GM12892 (cell line): ENCODE measurements around the gene TRIM29.

ENCODE experiments used
- POLR2A ChIP-seq: IDR thresholded peaks from 2 replicates; pipeline ENCODE4 v1.6.1; 2011; ENCODE audit warnings: low read depth, low read length, control low read depth
- POLR2AphosphoS5 ChIP-seq: IDR thresholded peaks from 2 replicates; pipeline ENCODE4 v1.6.1; 2011; ENCODE audit warnings: low read depth, low read length, control low read depth
- TAF1 ChIP-seq: IDR thresholded peaks from 2 replicates; pipeline ENCODE4 v1.6.1; 2011; ENCODE audit warnings: low read depth, mild to moderate bottlenecking, control low read depth, low read length, borderline replicate concordance

DNA sequence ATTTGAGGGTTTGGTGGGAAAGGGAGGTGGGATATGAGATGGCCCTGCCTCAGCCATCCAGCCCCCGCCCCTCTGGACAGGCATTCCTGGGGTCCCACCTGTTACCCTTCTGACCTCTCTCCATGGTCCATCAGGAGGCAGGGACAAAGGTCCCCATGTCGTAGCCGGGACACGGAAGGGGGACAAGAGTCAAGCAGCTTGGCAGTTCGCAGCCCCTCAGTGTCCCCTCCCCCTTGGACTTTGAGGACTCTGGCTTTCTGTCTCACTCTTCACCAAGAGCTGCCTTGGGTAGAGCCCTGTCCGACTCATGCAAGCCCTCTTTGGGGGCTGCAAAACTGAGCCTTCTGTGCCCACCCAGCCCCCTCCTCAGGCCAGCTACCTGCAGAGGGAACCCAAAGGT is 30.2 kb downstream of the TRIM29 start:
- TF ChIP-seq POLR2AphosphoS5, result no peak
- TF ChIP-seq TAF1, result no peak
- TF ChIP-seq POLR2A, result no peak
